ENCODE data around the gene IL7R.

DNA sequence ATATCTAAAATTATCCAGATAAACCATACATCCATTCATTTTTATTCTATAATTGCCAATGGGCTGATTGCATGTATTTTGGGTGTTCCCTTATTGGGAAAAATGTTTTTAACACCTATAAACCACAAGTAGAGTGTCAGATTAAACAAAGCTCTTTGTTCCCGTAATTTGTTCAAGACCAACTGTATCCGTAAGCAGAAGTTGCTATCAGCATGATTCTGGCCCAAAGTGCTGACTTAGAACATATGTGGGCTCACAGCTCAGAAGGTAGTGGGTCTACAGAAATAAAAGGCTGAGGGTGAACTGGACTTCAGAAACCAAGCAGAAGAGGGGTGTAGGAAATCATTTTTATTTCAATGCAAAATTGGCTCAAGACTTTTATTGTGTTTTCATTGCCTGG lies 23.5 kb upstream of the IL7R start:
- TF ChIP-seq, protein P1, sequence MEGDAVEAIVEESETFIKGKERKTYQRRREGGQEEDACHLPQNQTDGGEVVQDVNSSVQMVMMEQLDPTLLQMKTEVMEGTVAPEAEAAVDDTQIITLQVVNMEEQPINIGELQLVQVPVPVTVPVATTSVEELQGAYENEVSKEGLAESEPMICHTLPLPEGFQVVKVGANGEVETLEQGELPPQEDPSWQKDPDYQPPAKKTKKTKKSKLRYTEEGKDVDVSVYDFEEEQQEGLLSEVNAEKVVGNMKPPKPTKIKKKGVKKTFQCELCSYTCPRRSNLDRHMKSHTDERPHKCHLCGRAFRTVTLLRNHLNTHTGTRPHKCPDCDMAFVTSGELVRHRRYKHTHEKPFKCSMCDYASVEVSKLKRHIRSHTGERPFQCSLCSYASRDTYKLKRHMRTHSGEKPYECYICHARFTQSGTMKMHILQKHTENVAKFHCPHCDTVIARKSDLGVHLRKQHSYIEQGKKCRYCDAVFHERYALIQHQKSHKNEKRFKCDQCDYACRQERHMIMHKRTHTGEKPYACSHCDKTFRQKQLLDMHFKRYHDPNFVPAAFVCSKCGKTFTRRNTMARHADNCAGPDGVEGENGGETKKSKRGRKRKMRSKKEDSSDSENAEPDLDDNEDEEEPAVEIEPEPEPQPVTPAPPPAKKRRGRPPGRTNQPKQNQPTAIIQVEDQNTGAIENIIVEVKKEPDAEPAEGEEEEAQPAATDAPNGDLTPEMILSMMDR (IDR thresholded peaks at IDR 0.05), result no peak
- TF ChIP-seq, protein P2, sequence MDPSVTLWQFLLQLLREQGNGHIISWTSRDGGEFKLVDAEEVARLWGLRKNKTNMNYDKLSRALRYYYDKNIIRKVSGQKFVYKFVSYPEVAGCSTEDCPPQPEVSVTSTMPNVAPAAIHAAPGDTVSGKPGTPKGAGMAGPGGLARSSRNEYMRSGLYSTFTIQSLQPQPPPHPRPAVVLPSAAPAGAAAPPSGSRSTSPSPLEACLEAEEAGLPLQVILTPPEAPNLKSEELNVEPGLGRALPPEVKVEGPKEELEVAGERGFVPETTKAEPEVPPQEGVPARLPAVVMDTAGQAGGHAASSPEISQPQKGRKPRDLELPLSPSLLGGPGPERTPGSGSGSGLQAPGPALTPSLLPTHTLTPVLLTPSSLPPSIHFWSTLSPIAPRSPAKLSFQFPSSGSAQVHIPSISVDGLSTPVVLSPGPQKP (IDR thresholded peaks at IDR 0.05; ENCODE audit: low read depth, low read length), result no peak
- no peak for TF ChIP-seq FOSB (CRISPR knock-in tag; IDR thresholded peaks at IDR 0.05)
- TF ChIP-seq, protein P3, sequence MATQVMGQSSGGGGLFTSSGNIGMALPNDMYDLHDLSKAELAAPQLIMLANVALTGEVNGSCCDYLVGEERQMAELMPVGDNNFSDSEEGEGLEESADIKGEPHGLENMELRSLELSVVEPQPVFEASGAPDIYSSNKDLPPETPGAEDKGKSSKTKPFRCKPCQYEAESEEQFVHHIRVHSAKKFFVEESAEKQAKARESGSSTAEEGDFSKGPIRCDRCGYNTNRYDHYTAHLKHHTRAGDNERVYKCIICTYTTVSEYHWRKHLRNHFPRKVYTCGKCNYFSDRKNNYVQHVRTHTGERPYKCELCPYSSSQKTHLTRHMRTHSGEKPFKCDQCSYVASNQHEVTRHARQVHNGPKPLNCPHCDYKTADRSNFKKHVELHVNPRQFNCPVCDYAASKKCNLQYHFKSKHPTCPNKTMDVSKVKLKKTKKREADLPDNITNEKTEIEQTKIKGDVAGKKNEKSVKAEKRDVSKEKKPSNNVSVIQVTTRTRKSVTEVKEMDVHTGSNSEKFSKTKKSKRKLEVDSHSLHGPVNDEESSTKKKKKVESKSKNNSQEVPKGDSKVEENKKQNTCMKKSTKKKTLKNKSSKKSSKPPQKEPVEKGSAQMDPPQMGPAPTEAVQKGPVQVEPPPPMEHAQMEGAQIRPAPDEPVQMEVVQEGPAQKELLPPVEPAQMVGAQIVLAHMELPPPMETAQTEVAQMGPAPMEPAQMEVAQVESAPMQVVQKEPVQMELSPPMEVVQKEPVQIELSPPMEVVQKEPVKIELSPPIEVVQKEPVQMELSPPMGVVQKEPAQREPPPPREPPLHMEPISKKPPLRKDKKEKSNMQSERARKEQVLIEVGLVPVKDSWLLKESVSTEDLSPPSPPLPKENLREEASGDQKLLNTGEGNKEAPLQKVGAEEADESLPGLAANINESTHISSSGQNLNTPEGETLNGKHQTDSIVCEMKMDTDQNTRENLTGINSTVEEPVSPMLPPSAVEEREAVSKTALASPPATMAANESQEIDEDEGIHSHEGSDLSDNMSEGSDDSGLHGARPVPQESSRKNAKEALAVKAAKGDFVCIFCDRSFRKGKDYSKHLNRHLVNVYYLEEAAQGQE (IDR thresholded peaks at IDR 0.05), result no peak
- no peak for TF ChIP-seq JUN (IDR thresholded peaks at IDR 0.05)
- no peak for TF ChIP-seq EP300 (IDR thresholded peaks at IDR 0.05)
- no peak for TF ChIP-seq POLR2A (IDR thresholded peaks at IDR 0.05; ENCODE audit: low read length)
- no peak for TF ChIP-seq RARB (CRISPR knock-in tag; IDR thresholded peaks at IDR 0.05)
- no peak for TF ChIP-seq MAFK (IDR thresholded peaks at IDR 0.05; ENCODE audit: partially characterized antibody)
- no peak for TF ChIP-seq EHMT2 (IDR thresholded peaks at IDR 0.05; ENCODE audit: low read depth)
